UCSD-AML1 (cell line): Measurements from ENCODE around the gene HOXC9.

Experiments used
- DNase-seq: peaks from one replicate; lab custom pipeline; 2025; ENCODE audit not compliant: unreplicated experiment; lab: John Stamatoyannopoulos, UW

The HOXC9 gene

DNA sequence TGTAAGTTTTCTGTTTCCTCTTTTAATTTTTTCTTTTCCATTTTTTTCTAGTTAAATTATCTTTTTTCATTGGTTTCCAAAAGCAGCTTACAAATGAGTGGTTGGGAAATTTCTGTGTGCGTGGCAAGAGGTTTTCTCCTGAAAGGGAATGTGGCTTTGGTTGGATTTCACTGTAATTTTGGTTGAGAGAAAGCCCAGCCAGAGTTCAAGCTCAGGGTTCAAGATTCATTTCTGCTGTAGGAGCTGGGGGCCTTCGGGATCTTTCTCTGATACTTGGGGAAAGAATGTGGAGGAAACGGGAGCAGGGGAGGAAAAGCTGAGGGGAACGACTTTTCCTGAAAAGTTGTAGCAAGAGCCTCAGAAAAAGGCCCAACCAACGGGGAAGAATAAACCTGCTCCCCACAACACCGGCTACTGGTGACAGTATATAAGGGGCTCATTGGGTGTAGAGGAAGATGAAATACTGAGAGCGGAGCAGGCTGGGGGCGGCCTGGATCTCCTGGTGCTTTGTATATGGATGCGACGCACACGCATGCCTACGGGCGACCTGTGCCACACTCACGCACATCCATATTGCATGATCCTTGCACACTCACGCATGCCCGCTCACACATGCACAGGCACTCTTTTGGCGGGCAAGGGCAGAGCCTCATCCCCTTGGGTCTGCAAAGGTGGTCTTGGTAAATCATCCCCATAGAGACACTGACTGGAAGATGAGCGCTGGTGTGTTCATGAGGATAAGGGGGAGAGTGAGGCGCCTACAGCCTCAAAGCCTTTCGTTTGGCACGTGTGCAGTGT lies 13.1 kb upstream of the HOXC9 start:
- no peak for DNase-seq

DNA sequence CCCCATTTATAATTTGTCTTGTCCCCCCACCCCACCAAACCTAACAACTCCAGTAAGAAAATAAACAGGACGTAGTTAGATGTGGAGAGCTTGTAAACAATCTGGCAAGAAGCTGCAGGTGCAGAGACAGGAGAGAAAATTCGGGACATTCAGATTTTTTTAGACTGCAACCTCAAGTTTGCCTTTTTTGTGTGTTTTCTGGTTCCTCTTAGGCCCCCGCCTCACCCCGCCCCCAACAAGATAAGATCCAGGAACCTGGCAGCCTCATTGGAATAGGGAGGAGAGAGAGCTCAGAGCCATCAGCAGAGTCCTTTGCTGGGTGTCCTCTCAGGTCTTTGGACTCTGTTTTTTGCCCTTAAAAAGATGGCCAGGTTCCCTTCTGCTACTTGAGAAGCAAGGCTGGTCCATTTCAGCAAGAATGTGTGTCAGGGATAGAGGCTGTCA lies 12.2 kb upstream of the HOXC9 start:
- DNase-seq = no peak

- peak; percentile 50 for DNase-seq
Observed at GRCh38 chr12:53988541-53989226, 11.3 kb upstream of the HOXC9 start.

DNA sequence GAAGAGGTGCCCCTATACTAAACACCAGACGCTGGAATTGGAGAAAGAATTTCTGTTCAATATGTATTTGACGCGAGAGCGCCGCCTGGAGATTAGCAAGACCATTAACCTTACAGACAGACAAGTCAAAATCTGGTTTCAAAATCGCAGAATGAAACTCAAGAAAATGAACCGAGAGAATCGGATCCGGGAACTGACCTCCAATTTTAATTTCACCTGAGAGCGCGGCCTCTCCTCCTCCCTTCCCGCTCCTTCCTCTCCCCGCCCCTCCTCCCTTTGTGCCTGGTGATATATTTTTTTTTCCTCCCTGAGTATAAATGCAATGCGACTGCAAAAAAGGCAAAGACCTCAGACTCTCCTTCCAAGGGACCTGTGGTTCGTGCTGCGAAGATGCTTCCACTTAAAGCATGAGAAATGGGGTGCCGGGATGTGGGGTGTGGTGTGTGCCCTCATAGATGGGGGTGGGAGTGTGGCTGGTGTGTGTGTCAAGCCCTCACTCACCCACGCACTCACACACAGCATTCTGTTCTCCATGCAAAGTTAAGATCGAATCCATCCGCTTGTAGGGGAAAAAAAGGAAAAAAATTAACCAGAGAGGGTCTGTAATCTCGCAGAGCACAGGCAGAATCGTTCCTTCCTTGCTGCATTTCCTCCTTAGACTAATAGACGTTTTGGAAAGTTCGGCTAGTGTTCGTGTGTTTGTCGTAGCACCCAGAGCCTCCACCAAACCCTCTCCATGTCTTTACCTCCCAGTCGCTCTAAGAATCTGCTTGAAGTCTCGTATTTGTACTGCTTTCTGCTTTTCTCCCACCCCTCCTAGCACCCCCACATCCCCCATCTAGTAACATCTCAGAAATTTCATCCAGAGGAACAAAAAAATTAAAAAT lies 10.5 kb upstream of the HOXC9 start:
- no peak for DNase-seq

DNA sequence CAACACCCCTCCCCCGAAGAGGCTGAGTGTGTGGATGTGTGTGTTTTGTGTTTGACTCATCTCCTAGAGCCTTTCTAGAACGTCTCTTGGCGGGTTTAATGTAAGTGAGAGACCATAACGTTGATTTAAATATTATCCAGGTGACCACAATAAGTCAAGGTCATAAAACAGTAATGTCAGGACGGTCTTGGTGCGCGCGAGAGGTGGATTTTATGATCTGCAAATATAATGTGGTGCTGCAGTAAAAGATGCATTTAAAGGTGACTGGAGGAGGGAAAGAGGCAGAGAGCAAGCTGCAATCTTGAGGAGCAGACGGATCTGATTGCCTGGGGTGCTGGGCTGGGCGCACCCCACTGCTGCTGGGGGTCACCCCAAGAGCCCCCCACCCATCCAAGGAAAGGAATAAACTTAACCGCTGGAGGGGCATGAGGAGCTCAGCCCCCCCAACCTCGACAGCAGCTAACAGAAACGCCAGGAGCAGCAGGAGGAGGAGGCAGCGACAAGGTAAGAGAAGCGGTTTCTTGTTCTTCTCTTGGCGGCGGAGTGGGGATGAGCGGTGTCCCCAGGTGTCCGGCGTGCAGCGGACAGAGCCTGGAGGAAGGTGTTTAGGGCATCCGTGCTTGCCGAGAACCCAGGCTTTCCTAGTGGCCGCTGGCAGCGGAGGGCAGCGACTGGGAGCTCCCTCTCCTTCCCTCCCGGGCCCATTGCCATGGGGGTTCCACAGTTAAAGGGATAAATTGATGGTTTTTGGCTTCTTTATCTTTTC lies 9.5 kb upstream of the HOXC9 start:
- DNase-seq = no peak

DNA sequence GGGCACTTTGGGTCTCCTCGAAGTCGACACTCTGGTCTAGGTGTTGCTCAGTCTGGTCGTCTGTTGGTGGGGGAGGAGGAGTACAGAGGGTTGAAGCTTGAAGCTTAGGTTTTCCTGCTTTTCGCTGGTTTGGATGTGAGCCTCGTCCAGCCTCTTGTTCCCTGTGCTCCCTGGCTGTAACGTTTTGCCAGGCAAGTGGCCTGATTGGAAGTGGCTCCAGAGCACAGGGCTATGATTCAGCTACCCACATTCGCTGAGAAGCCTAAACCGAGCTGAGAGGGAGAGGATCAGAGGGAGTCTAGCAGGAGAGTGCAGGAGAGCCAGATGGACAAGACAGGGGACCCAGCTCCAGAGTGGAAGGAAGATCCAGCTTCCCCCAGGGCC lies 8.9 kb upstream of the HOXC9 start:
- DNase-seq = no peak

- DNase-seq = no peak
Observed at GRCh38 chr12:53992377-53992889, 7.5 kb upstream of the HOXC9 start.

- no peak for DNase-seq
Observed at GRCh38 chr12:53993162-53994008, 6.6 kb upstream of the HOXC9 start.

DNA sequence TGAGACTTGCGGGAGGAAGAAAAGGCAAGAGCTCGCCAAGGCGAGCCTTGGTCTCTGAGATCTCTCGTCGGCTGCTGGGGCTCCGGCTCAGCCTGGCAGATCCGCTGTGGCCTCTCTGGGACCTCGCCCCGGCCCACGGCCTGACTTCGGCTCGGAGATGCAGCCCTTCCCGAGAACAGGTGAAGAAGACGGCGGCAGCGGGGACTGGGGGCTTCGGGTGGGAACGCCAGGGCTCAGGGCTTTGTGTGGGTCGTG lies 6.0 kb upstream of the HOXC9 start:
- no peak for DNase-seq

DNA sequence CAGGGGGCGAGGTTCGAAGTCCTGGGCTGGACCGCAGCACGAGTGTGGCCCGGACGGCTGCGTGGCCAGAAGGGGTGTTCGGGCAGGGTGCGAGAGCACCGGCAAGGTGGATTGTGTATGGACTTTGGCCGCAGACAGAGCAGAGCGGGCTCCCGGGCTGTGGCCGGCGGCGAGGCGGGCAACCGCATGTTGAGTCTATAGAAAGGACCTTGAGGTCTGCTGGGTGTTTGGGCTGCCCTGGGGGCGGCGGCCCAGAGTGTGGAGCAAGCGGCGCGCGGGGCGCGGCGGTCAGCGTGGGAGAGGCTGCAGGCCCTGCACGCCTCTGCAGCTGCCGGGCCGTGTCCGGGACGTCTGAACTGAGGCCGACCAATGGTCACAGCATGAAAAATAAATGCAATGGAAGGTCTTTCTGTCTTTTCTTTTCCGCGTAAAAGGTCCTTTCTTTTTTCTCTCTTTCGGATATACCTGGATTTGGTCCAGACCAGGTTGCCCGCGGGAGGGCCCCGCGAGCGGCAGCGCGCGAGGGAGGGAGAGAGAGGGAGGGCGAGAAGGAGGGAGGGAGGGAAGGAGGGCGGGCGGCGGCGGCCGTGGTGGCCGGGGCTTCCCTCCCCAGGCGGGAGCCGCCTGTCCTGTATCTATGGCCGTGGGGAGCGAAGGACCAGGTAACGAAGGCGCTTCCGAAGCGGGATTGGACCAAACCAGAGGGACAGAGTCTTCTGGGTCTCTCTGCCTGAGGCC lies 5.5 kb upstream of the HOXC9 start:
- no peak for DNase-seq

- no peak for DNase-seq
Observed at GRCh38 chr12:53995002-53995377, 5.0 kb upstream of the HOXC9 start.

DNA sequence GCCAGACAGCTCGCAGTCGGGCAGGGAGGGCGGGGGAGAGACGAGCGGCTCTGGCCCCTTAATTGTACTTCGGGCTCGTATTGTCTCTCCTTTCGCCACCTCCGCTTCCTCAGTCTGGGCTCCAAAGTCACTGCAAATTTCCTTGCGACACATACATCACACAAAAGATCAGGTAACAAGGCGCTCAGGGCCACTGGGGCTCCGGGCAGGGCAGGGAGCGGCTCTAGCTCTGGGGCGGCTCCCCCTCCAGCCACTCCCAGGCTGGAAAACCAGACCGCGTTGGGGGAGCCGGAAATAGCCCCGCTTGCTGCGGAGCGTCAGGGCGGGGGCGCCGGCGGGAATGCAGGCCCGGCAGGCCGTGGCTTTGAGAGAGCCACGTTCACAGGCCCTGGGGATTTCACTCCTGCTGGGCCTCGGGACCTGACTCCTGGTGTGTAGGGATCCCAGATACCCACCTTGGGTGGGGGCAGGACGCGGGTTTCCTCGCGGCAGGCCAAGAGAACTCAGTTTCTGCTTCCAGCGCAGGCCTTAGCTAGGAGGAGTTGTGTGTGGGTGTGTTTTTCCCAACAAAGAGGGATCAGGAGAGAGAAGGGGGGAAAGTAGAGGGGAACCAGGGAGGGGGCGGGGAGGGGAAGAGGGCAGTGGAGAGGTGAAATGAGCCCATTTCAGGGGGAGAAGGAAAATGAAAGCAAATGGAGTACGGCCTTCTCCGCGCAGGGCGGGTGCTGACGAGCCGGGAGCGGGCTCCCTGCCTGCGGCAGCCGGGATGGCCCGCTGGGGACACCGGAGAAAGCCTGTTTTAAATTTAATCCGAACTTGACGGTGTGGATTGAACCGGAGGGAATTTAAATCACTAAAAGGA lies 4.4 kb upstream of the HOXC9 start:
- DNase-seq = no peak

- DNase-seq = no peak
Observed at GRCh38 chr12:53996240-53997203, 3.4 kb upstream of the HOXC9 start.

DNA sequence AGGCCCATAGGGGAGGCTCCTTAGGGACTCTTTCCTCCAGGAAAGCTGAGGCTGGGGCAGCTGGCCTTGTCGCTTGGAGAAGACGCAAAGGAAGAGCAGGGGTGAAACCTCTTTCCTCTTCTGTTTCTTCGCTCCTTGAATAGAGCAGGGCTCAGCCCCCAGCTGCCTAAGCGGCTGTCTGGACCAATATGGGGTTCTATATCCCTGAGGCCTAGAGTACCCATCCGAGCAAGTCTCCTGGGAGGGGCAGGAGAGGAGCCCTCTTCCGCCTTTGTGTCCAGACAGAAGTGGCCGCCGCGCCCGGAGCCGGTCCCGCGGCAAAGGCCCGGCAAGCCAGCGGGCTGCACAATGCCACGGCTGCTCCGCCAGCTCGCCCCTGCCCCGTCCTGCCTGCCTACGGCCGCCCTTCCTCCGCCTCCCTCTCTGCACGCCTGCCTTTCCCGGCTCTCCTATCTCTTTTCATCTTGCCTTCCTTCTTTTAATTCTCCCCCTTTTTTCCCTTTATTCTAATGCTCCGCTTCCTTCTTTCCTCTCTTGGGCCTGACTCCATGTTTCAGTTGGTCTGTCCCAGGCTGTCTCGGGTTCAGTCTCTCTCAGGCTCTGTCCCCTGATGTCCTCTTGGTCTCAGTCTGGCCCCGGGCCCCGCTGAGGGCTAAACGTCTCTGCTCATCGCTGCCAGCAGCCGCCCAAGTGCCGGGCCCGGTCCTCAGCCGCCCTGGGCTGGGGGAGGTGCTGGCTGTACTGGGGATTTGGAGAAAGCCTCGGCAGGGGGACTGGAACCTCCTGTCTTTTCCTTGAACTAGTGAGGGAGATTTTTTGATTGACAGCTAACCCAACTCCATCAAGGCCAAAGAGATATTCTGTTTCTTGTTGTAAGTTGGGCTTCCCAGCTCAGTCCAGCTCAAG lies 2.5 kb upstream of the HOXC9 start:
- no peak for DNase-seq

- DNase-seq = no peak
Observed at GRCh38 chr12:53998110-53998899, 1.7 kb upstream of the HOXC9 start.

DNA sequence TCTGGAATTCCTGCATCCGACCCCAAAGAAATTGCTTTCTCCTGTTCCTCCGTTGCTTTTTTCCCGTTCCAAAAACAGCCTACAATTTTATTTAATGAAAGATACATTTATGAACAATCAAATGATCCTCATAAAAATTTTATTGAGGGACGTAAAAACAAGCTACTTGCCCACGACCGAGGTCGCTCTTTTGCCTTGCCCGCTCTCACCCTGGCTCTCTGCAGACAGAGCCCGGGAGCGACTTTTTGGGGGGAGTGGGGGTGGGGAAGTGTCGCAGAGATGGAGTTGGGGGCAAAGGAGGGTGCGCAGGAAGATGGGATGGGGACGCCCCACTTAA lies 1.1 kb upstream of the HOXC9 start:
- no peak for DNase-seq
